PC-9 (cell line): ENCODE measurements around the gene TPK1.

Experiments
- CTCF ChIP-seq: fragments of 200-600 bp; sonication (generic); conservative IDR thresholded peaks from 2 replicates; pipeline ENCODE4 v1.6.1; 2017; ENCODE audit warnings: mixed run types, antibody characterized with exemption, mild to moderate bottlenecking, moderate library complexity
- EZH2 ChIP-seq: fragments of 200-600 bp; sonication (generic); IDR thresholded peaks from 2 replicates; pipeline ENCODE4 v1.8.0; 2017; ENCODE audit warnings: antibody characterized with exemption, low read depth

GRCh38 chr7:144487901-144488300, 348.0 kb downstream of the TPK1 start:
- no peak for TF ChIP-seq CTCF
- TF ChIP-seq EZH2: no peak
